SU-DHL-6 (cell line): Measurements from ENCODE around the gene SLX4IP.

ENCODE experiments used
- H2AFZ ChIP-seq: fragments of 200-600 bp; sonication (generic); 2 replicates; pipeline ENCODE4 v1.6.1; 2014; ENCODE audit warnings: low read depth, mild to moderate bottlenecking, moderate library complexity, mixed read lengths, antibody characterized with exemption, low read length; ENCODE audit not compliant: severe bottlenecking
- H3F3A ChIP-seq: fragments of 200-600 bp; shearing (Covaris generic); 2 replicates; pipeline ENCODE4 v1.6.0; 2016; ENCODE audit warnings: antibody characterized with exemption, mild to moderate bottlenecking; ENCODE audit not compliant: insufficient read depth
- H3K27ac ChIP-seq: fragments of 200-600 bp; sonication (generic); 2 replicates; pipeline ENCODE4 v1.5.1; 2016; ENCODE audit warnings: low read depth, mild to moderate bottlenecking, low read length, moderate library complexity, mixed read lengths
- H3K27me3 ChIP-seq: fragments of 200-600 bp; sonication (generic), shearing (Covaris generic); 2 replicates; pipeline ENCODE4 v1.6.0; 2014; ENCODE audit warnings: mild to moderate bottlenecking, low read length
- H3K36me3 ChIP-seq: fragments of 200-600 bp; sonication (generic); 2 replicates; pipeline ENCODE4 v1.6.1; 2014; ENCODE audit warnings: mild to moderate bottlenecking, low read length, mixed read lengths
- H3K4me2 ChIP-seq: fragments of 300-600, 200-600 bp; shearing (Covaris generic), sonication (generic); 2 replicates; pipeline ENCODE4 v1.6.0; 2014; ENCODE audit warnings: low read length, low read depth, mild to moderate bottlenecking; ENCODE audit not compliant: poor library complexity, severe bottlenecking
- H3K4me3 ChIP-seq: fragments of 200-600 bp; sonication (generic); 2 replicates; pipeline ENCODE4 v1.5.1; 2014; ENCODE audit warnings: antibody characterized with exemption, low read length, mild to moderate bottlenecking, mixed read lengths; ENCODE audit not compliant: insufficient read depth, poor library complexity, severe bottlenecking
- H3K79me2 ChIP-seq: fragments of 200-600 bp; sonication (generic); 2 replicates; pipeline ENCODE4 v1.6.1; 2014; ENCODE audit warnings: mild to moderate bottlenecking, low read length, moderate library complexity; ENCODE audit not compliant: insufficient read depth
- H3K9ac ChIP-seq: fragments of 200-600 bp; sonication (generic); 2 replicates; pipeline ENCODE4 v1.7.0; 2014; ENCODE audit warnings: mild to moderate bottlenecking, low read length
- H3K9me2 ChIP-seq: fragments of 200-600 bp; sonication (generic); replicated peaks from 2 replicates; pipeline ENCODE4 v1.6.1; 2014; ENCODE audit warnings: low read length; ENCODE audit not compliant: insufficient read depth
- H3K9me3 ChIP-seq: fragments of 200-600 bp; sonication (generic); 2 replicates; pipeline ENCODE4 v1.6.1; 2014; ENCODE audit warnings: low read length, mixed read lengths; ENCODE audit not compliant: insufficient read depth
- H4K20me1 ChIP-seq: fragments of 200-600 bp; sonication (generic); 2 replicates; pipeline ENCODE4 v1.6.1; 2014; ENCODE audit warnings: low read depth, mild to moderate bottlenecking, antibody characterized with exemption, low read length, moderate library complexity, mixed read lengths
- EZH2phosphoT487 ChIP-seq: fragments of 200-600 bp; sonication (generic), shearing (Covaris generic); conservative IDR thresholded peaks from 2 replicates; pipeline ENCODE4 v1.6.1; 2018; ENCODE audit warnings: mild to moderate bottlenecking, antibody characterized with exemption, low read length, moderate library complexity, mixed read lengths
- TF ChIP-seq, protein P1 (sequence below): fragments of 200-600 bp; sonication (generic); IDR thresholded peaks from one replicate; pipeline ENCODE4 v1.5.1; 2017; ENCODE audit warnings: antibody characterized with exemption, mild to moderate bottlenecking, low read length, moderate library complexity; ENCODE audit not compliant: insufficient read depth, poor library complexity, severe bottlenecking

SLX4IP gene

DNA sequence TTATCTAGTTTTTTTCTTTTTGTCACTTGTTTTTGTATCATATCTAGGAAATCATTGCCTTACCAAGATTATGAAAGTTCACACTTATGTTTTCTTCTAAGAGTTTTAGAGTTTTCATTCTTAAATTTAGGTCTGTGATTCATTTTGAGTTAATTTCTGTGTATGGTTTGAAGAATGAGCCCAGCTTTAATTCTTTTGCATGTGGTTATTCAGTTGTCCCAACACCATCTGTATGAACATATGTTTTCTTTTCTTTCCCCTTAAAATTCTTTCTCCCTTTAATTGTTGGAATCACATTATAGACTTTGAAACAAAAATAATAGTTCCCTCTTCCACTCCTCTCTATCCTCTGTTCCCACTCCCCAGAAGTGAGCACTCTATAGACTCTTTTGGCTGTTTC, 85.4 kb downstream of the SLX4IP start:
- Histone ChIP-seq H3K27ac (no peak overlapping the region), H3K36me3 (no peaks in the 10 kb centered on the region), H3K9ac (no peak overlapping the region), H3K27me3 (no peaks in the 10 kb centered on the region), H3K9me3 (no peaks in the 10 kb centered on the region), H3K4me3 (no peak overlapping the region), H3K4me2 (no peak overlapping the region), H2AFZ (no peak overlapping the region), H4K20me1 (no peaks in the 10 kb centered on the region; the same call in 1 of the 2 replicates), H3K79me2 (peaks cover 11% of the 10 kb centered on the region), H3K9me2 (no peaks in the 10 kb centered on the region), H3F3A (no peaks in the 10 kb centered on the region)
- no peak for TF ChIP-seq EZH2phosphoT487
- TF ChIP-seq, protein P1, sequence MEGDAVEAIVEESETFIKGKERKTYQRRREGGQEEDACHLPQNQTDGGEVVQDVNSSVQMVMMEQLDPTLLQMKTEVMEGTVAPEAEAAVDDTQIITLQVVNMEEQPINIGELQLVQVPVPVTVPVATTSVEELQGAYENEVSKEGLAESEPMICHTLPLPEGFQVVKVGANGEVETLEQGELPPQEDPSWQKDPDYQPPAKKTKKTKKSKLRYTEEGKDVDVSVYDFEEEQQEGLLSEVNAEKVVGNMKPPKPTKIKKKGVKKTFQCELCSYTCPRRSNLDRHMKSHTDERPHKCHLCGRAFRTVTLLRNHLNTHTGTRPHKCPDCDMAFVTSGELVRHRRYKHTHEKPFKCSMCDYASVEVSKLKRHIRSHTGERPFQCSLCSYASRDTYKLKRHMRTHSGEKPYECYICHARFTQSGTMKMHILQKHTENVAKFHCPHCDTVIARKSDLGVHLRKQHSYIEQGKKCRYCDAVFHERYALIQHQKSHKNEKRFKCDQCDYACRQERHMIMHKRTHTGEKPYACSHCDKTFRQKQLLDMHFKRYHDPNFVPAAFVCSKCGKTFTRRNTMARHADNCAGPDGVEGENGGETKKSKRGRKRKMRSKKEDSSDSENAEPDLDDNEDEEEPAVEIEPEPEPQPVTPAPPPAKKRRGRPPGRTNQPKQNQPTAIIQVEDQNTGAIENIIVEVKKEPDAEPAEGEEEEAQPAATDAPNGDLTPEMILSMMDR: no peak

DNA sequence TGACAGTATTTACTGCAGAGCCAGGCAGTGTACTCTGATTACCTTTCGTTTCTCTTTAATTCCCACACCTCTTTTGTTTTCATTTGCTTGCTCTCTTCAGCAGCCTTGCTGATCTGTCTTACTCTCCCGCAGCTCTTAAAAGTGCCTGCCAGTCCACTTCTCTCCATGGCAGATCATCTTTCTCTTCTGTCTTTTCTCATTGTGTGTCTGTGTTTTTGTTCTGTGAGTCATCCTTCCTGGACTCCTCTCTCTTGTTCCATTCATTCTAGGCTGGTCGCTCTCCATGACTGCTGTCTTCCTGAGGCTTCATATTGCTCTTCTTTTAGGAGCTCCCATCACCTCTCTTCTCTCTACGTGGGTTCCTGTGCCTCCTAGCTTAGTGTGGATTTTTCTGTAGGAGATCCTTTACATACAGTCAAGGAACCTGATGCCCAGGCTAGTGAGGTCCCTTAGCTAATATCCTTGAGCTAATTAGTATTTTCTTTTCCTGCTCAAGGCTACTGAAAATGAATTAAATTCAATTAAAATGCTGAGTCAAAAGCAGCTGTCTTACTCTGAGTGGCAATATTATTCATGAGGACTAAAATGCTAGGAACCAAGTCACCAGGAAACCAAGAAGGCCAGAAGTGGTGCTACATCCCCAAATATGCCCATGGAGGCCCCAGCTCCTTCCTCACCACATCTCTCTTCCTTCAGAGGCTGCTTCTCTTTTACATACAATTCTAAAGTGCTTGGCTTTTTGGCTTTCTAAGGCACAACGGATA, 86.1 kb downstream of the SLX4IP start:
- H3K79me2 ChIP-seq: peaks cover 11% of the 10 kb centered on the region; the same call in 1 of the 2 replicates

DNA sequence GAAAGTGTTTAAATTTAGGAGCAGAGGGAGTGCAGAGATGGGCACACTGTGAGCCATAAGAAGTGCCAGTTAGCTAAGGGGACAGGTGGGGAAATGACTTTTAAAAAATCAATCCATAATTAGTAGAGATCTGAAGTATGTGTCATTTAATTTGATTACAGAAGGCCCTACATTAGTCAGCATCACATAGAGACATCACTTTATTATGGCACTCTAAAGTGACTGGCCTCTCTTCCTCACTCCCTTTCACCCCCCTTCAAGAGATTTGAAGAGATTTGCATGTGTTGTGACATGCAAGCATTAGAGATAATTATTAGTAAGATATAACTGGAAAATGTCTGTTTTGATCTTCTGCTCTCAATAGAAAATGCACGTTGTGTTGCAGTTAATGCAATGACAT, 86.7 kb downstream of the SLX4IP start:
- H3K9me2 ChIP-seq: no peaks in the 10 kb centered on the region
- no peak overlapping the region for H3K4me3 ChIP-seq
- peaks cover 11% of the 10 kb centered on the region; the same call in 1 of the 2 replicates for H3K79me2 ChIP-seq
- no peak overlapping the region for H3K9ac ChIP-seq
- H4K20me1 ChIP-seq: no peaks in the 10 kb centered on the region; the same call in 1 of the 2 replicates
- no peaks in the 10 kb centered on the region for H3K36me3 ChIP-seq
- H3K9me3 ChIP-seq: no peaks in the 10 kb centered on the region
- H3K4me2 ChIP-seq: no peak overlapping the region
- no peaks in the 10 kb centered on the region for H3F3A ChIP-seq
- H3K27ac ChIP-seq: no peak overlapping the region
- TF ChIP-seq, protein P1: no peak
- TF ChIP-seq EZH2phosphoT487: no peak
- H3K27me3 ChIP-seq: no peaks in the 10 kb centered on the region
- no peak overlapping the region for H2AFZ ChIP-seq

More for the DNA sequence above, 86.1 kb downstream of the SLX4IP start:
- H2AFZ ChIP-seq: no peak overlapping the region
- no peaks in the 10 kb centered on the region for H3F3A ChIP-seq
- no peaks in the 10 kb centered on the region for H3K36me3 ChIP-seq
- H4K20me1 ChIP-seq: no peaks in the 10 kb centered on the region; the same call in 1 of the 2 replicates
- TF ChIP-seq, protein P1: no peak
- no peak for TF ChIP-seq EZH2phosphoT487
- H3K4me3 ChIP-seq: no peak overlapping the region
- H3K4me2 ChIP-seq: no peak overlapping the region
- no peak overlapping the region for H3K27ac ChIP-seq
- H3K9ac ChIP-seq: no peak overlapping the region
- no peaks in the 10 kb centered on the region for H3K27me3 ChIP-seq
- H3K9me3 ChIP-seq: no peaks in the 10 kb centered on the region
- no peaks in the 10 kb centered on the region for H3K9me2 ChIP-seq
